Mammary epithelial cell (primary cell): ENCODE results near the gene ABCB11.

ENCODE experiments used
- EZH2 ChIP-seq: IDR thresholded peaks from 2 replicates; pipeline ENCODE4 v1.6.1; 2012; ENCODE audit warnings: low read length, inconsistent platforms, borderline replicate concordance
- TF ChIP-seq, protein P1 (sequence below), 2 donors: IDR thresholded peaks in 1 of 2; conservative IDR thresholded peaks in 1 of 2; 2 replicates each; pipeline ENCODE4 v1.5.1; 2011 to 2012; ENCODE audit warnings: inconsistent platforms in 2 of 2, low read length in 2 of 2, mild to moderate bottlenecking in 2 of 2, control low read depth in 1 of 2, low read depth in 1 of 2; ENCODE audit not compliant: insufficient read depth in 1 of 2; ENCODE audit errors: extremely low read depth in 1 of 2

GRCh38 chr2:168971261-168971660 lies 59.9 kb downstream of the ABCB11 start:
- TF ChIP-seq, protein P1, sequence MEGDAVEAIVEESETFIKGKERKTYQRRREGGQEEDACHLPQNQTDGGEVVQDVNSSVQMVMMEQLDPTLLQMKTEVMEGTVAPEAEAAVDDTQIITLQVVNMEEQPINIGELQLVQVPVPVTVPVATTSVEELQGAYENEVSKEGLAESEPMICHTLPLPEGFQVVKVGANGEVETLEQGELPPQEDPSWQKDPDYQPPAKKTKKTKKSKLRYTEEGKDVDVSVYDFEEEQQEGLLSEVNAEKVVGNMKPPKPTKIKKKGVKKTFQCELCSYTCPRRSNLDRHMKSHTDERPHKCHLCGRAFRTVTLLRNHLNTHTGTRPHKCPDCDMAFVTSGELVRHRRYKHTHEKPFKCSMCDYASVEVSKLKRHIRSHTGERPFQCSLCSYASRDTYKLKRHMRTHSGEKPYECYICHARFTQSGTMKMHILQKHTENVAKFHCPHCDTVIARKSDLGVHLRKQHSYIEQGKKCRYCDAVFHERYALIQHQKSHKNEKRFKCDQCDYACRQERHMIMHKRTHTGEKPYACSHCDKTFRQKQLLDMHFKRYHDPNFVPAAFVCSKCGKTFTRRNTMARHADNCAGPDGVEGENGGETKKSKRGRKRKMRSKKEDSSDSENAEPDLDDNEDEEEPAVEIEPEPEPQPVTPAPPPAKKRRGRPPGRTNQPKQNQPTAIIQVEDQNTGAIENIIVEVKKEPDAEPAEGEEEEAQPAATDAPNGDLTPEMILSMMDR (conservative IDR thresholded peaks at IDR 0.05 in 1 of 2, IDR thresholded peaks at IDR 0.05 in 1 of 2; ENCODE audit: extremely low read depth in 1 of 2, insufficient read depth in 1 of 2, low read depth in 1 of 2, low read length in 2 of 2): no peak
- no peak for TF ChIP-seq EZH2
